Stimulated activated CD4-positive, alpha-beta T cell treated with anti-CD3 and anti-CD28 coated beads, Interleukin-4, amount 100 ng/mL, for 4 hours (primary cell): ENCODE results near the gene KIFAP3.
"Not testable (repeated sequence)": the region's sequence is repeated elsewhere in the genome, so short reads cannot be mapped to it uniquely, and the experiment has no call there.

ENCODE experiments used
- DNase-seq, 2 experiments: peaks; one replicate each; pipeline ENCODE4 v3.0.0-alpha.2; 2020

Gene KIFAP3

DNA sequence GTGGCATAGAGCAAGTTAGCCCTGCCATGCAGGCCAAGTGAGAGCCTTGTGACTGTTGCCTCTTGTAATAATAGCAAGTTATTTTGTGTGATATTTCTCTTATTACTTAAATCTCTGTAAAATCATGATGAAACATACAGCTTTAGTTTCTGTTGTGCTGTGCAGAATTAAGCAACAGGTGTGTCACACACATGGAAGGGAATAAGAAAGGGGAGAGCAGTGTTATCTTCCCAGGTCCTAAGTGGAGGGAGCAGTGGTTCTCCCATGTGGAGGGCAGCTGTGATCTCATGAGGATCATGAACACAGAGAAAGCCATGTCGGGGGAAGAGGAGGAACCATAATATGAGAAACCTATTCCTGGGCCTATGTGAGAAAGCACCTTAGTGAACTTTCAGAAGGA is 155.6 kb downstream of the KIFAP3 start:
- no peak for DNase-seq

DNA sequence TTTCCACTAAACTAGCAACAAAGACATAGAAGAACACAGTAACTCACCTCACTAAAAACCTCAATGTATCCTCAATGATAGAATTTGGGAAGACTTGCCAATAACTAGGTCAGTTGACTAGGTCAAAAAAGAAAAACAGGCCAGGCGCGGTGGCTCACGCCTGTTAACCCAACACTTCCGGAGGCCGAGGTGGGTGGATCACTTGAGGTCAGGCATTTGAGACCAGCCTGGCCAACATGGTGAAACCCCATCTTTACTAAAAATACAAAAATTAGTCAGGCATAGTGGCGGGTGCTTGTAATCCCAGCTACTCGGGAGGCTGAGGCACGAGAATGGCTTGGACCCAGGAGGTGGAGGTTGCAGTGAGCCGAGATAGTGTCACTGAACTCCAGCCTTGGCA is 156.3 kb downstream of the KIFAP3 start:
- DNase-seq, result not testable (repeated sequence)

GRCh38 chr1:169915150-169915549 is 159.3 kb downstream of the KIFAP3 start:
- no peak for DNase-seq

- no peak for DNase-seq
These were observed 160.0 kb downstream of the KIFAP3 start for GRCh38 chr1:169914531-169914930.

DNA sequence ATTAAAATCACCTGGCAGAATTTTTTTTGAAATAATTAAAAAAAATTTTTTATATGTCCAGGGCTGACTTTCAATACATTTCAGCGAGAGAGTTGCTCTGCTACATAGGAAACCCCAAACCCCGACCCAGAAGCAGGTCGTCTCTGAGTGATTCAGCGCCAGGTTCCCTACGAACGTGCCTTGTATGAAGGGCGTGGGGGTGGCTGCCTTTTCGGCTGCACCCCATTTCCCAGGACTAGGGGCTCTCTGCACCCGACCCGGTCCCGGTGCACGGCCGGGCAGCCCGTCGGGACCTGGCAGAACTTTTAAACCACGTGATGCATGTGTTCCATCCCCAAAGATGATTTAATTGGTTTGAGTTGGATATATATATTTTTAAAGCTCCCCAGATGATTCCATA is 165.0 kb downstream of the KIFAP3 start:
- DNase-seq, result no peak

DNA sequence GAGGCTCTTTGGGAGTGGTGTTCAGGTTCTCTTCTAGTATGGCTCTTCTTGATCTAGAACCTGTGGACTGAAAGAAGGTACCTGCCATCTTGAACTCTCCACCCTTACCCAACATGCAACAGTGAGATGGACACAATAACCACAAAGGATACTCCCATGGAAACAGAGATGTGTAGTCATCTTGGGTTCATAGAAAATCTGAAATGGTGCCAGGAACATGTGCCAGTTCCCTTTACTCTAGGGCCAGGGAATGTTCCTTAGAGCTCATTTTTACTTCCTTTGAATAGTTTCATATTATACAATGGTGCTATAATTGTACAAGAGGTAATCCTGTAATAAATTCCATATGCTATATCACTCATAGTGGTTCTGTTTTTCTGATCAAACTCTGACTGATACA is 167.6 kb downstream of the KIFAP3 start:
- no peak for DNase-seq

GRCh38 chr1:169904834-169905233 is 169.7 kb downstream of the KIFAP3 start:
- DNase-seq, result no peak

DNA sequence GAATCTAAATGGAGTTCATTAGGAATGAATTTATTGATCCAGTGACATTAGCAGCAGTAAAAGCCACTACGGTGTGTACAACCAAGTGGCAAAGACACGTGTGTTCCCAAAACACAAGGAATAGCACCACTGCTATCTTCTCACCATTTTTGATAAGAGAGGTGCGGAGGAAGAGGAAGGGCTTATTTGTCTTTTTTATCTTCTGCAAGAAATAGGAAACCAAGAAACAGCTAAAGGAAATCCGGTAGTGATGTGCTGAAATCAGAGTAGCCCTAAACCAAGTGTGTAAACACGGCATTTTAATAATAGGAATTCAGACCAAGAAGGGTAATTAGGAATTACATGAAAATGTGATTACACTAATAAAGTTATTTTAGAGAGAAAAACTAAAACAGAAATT is 171.7 kb downstream of the KIFAP3 start:
- DNase-seq, result no peak

DNA sequence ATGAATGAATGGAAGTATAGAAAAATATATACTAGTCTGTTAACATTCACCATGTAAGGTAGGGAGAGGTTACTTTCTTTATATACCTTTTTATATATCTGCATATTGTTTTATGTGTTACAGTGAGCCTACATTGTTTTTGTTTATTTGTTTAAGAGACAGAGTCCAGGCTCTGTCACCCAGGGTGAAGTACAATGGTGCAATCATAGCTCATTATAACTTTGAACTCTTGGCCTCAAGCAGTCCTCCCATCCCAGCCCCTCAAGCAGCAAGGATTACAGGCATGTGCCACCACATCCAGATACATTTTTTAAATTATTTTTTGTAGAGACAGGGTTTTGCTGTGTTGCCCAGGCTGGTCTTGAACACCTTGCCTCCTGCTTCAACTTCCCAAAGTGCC is 173.4 kb downstream of the KIFAP3 start:
- no peak for DNase-seq

DNA sequence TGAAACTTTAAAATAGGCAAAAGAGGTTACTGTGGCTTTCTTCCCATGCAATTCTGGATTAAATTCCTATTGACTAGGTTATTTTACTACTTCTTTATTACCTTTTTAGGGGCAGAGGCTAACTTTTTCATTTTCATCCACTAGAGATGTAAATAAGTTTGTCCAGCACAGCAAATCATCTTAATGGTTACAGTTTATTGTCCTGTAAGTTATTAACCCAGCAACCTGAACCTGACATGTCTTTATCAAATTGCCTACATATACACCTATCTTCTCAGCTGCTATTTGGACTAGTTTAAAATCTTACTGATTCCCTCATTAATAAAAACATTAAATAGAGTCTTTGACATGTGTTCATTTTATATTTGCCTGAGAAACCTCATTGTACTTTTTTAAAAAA is 173.9 kb downstream of the KIFAP3 start:
- DNase-seq, result no peak

GRCh38 chr1:169899519-169900217 is 174.8 kb downstream of the KIFAP3 start:
- no peak for DNase-seq

DNA sequence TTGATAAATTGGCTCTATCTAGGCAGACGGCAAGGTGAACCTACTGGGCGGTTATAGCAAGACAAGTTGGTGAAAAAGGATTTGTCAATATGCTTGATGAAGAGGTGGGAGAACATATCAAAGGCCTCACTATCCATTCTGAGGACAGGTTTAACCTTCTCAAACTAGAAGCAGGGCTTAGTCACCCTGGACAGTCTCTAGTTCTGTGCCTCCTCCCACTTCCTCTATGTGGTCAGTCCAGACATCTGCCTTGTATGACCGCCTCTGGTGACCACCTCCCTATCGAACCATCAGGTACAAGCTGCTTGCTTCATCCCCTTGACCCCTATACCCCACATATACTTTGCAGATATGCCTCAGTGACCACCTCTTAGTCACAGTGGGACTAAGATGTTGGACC is 178.5 kb downstream of the KIFAP3 start:
- DNase-seq, result no peak

- no peak for DNase-seq
These were observed 179.9 kb downstream of the KIFAP3 start for GRCh38 chr1:169894424-169895145.

GRCh38 chr1:169893645-169894423 is 180.7 kb downstream of the KIFAP3 start, which contains the start of gene SCYL3:
Gene SCYL3, minus strand, starts transcription at chr1:169893896. Its CDS starts 5,056 bp downstream, at chr1:169888840.
- DNase-seq, result peak; percentile 77 to 92

DNA sequence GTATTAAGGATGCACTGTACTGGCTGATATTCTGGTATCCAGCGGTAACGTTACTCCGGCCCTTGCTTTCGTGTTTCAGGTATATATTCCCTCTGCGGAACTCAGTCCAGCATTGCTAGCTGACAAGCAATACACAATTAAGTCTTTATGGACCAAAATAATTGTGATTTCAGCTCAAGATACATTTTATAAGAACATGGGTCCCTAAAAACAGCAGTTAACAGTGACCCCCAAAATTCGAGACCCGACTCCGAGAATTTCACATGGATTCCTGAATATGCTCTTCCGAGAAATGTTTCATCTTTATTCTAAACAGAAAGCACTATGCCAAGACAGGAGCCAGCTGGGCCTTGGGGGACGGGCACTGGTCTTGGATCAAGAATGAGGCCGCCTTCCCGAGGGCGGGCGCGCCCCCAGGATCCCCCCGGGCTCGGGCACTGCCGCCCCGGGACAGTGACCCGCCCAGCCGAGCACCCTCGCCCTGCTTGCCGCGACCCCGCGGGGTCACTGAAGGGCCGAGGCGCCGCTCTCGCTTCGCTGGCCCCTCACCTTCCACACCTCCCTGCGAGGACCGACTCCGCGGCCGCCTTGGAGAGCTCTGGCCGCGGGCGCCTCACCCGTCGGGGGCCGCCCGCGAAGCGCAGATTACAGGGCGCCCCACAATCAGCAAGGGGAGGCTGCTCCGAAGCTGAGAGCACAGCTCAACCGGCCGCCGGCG is 181.4 kb downstream of the KIFAP3 start:
- peak in 1 of 2 experiments; percentile 22 for DNase-seq

DNA sequence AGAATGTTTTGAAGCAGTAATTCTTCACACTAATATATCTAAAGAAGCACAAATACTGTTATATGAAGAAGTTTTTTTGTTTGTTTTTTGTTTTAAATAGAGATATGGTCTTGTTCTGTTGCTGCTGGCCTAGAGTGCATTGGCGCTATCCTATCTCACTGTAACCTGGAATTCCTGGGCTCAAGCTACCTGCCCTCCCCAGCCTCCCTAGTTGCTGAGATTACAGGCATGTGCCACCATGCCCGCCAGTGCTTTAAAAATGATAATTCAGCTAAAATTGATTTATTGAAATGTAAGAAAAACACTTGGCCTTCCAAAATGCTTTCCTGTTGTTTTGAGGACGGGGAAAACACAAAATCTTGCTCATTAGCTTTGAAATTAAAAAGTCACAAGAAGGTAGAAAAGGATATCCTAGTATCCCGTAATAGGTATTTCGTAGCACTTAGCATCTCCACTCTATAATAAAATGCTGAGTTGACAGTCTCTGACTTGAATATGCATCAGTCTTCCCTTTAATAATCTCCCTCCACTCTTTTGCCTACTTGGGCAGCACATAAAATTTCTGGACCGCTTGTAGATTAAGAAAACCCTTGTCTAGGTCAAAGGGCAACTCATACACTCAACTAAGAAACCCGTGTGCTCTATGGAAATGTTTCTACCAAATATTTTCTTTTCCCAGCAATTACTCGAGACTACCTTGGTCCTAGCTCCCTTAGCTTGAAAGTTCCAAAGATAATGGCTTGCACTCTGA is 182.1 kb downstream of the KIFAP3 start:
- DNase-seq, result no peak

DNA sequence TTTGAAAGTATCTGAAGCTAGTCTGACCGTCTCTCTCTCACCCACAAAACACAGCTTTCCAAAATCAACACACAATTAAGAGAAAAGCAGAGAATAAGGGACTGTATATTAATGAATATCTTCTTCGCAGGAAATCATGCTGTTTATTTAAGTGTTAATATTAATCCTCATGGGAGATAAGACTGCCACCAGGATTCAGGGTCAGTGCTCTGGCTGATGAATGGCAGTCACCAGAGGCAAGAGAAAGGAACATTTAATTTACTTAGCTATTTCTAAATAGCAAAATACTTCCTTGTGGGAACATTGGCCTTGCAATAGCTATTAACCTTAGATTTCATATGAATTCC is 183.0 kb downstream of the KIFAP3 start:
- no peak for DNase-seq

DNA sequence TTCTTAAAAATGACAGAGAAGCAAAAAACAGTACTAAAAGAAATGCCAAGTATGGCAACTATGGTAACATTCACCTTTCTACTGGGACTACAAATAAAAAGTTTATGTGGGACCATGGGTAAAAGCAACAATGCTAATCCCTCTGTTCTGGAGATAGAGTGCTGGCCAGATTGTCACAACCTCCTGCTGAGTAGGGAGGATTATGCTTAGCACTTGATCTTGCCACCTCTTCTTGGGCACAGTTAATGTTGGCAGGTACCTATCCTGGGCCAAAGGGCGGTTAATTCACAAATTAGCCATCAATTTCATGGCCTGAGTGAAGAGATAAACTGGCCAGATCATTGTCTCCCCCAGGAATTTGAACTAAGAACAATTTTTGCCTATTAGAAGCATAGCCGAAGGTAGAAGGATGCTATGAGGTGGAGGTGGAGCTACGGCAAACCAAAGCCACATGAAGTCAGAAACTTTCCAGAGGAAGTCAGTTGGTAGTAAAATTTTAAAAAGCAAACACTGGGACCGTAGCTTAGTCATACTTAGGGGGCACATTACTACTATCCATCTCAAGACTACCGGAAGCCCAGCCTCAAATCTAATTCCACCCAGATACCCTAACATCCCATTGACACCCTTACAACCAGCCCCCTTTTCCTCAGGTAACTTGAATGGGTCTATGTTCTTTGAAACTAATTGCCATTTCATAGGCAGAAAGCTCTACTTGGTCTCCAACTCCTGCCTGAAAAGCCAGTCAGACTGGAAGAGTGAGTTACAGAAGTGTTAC is 183.5 kb downstream of the KIFAP3 start:
- peak in 1 of 2 experiments; percentile 51 for DNase-seq

DNA sequence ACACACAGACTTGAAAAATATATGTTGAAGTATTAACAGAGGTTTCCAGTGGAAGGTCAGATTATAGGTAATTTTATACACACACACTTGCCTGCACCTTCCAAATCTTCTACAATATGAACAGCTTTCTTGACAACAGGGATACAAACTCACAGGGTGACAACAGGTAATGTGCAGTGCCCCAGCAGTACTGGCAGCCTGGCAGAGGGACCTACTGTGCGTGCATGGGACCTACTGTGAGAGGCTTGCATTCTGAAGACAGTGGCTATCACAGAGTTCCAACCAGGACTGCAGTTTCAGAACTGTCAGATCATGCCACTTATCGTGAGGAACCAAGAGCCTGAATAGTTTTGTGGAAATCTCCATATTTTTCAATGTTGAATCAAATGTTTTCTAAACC is 184.6 kb downstream of the KIFAP3 start:
- DNase-seq, result no peak

DNA sequence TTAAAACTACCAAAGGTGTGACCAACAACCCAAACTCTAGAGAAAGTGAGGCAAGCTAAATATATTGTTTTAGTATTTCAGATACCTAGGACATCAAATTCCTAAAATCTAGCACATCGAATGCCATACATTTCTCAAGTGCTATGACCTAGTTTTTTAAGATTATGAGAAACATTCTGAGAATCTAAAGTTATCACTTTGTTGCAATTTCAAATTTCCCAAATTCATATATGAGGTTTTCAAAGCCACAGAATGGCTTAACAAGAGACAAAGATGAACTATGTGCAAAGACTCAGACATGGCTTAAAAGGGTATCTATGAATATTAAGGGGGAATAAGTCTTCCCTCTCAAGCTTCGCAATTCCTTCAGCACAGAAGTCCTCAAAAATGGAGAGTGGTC is 187.6 kb downstream of the KIFAP3 start:
- DNase-seq, result no peak

DNA sequence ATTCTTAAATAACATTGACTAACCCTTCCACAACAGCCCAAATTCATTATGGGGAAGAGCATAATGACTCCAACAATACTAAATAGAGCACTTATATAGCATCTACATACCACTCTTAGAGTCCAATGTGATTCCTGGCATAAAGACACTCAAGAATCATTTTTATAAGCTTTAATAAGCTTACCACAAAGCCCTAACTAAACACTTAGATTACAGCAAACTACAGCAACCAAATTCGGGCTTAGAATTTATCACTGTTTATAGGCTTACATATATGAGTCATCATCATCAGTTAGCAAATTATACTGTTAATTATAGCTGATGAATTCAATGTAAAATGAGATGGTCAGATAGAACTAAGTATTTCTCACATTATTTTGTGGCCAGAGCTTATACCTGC is 188.1 kb downstream of the KIFAP3 start:
- DNase-seq, result no peak

DNA sequence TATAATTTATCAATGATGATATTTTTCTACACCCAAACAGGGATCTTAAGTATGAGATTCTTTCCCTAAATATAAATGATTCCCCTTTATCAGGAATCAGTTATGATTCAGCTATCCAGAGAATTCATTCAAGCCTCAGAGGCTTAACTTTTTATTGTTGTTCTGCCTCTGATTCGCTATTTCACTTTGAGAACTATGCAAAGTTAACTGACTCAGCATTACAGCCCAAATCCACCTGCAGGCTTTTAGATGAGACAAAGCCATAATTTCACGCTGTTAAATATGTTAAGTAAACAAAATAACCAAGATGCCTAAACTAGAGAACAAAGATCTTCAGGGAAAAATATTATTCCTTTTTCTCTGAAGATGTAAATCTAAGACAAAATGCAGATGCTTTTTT is 189.3 kb downstream of the KIFAP3 start:
- no peak for DNase-seq
